Astrocyte of the cerebellum (primary cell): Measurements from ENCODE around the gene CGGBP1.
A peak's percentile ranks its signal among the peaks of the same experiment; 100 is the strongest.

Experiments
- DNase-seq: peaks from one replicate; pipeline ENCODE4 v3.0.0-alpha.2; 2011; ENCODE audit warnings: low read depth
- H3K4me3 ChIP-seq: 2 replicates; pipeline ENCODE4 v1.5.1; 2011; ENCODE audit warnings: mild to moderate bottlenecking, low read depth, low read length, moderate library complexity
- in situ Hi-C: cut with HindIII; loops from 2 replicates; pipeline ENCODE4 v1.10.0; 2017; ENCODE audit warnings: low sequenced_read_pairs
- TF ChIP-seq, protein P1 (sequence below): IDR thresholded peaks from 2 replicates; pipeline ENCODE4 v1.5.1; 2012; ENCODE audit warnings: low read length, low read depth, moderate library complexity, mild to moderate bottlenecking; ENCODE audit errors: missing control alignments

The CGGBP1 gene

DNA sequence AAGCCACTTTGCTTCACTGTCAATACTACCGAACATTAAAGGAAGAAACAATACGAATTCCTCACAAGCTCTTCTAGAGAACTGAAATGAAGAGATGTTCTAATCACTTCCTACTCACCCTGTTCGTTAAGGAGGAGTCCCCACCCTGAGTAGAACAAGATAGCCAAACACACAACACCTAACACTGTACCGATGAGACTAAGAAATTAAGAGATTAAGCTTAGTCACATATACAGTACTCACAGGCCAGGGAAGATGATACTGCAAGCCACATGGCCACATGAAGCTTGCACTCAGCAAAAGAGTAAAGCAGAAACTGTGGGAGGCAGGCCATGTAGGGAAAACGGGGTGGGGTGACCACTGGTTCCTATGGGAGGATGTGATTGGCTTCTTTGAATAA is 48.0 kb downstream of the CGGBP1 start:
- in situ Hi-C loops, result no loop called here
- TF ChIP-seq, protein P1, sequence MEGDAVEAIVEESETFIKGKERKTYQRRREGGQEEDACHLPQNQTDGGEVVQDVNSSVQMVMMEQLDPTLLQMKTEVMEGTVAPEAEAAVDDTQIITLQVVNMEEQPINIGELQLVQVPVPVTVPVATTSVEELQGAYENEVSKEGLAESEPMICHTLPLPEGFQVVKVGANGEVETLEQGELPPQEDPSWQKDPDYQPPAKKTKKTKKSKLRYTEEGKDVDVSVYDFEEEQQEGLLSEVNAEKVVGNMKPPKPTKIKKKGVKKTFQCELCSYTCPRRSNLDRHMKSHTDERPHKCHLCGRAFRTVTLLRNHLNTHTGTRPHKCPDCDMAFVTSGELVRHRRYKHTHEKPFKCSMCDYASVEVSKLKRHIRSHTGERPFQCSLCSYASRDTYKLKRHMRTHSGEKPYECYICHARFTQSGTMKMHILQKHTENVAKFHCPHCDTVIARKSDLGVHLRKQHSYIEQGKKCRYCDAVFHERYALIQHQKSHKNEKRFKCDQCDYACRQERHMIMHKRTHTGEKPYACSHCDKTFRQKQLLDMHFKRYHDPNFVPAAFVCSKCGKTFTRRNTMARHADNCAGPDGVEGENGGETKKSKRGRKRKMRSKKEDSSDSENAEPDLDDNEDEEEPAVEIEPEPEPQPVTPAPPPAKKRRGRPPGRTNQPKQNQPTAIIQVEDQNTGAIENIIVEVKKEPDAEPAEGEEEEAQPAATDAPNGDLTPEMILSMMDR, result no peak
- no peak for DNase-seq

DNA sequence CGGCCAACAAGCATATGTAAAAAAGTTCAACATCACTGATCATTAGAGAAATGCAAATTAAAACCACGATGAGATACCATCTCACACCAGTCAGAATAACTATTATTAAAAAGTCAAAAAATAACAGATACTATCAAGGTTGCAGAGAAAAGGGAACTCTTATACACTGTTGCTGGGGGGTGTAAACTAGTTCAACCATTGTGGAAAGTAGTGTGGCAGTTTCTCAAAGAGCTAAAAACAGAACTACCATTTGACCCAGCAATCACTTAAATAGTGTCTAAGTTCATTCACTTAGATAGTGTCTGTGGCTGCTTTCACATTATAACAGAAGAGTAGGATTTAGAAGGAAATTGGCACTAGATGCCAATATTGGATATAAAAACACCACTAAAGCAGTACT is 49.7 kb downstream of the CGGBP1 start:
- in situ Hi-C loops, result no loop called here
- TF ChIP-seq, protein P1, result no peak
- no peak for DNase-seq
- no peak overlapping the region for H3K4me3 ChIP-seq

More for the DNA sequence above, 48.0 kb downstream of the CGGBP1 start:
- H3K4me3 ChIP-seq, result no peak overlapping the region

DNA sequence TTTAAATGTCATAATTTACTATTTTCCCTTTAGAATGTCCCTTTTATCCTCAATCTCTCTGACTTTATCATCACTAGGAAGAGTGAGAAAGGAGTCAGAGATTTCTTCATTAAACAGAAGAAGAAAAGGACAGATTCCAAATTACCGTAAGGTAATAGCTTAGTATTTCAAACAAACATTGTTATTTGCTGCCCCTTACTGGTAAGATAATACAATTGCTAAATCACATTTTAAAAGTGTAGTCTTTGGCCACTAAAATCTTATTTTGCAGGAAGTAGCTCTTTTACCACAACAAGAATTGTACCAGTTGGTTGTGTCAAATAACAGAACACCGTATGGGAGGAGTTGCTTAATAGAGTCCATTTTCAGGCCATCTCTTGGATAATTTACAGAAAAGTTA is 53.7 kb downstream of the CGGBP1 start:
- TF ChIP-seq, protein P1, result no peak
- in situ Hi-C loops, result no loop called here
- no peak overlapping the region for H3K4me3 ChIP-seq
- DNase-seq, result no peak

DNA sequence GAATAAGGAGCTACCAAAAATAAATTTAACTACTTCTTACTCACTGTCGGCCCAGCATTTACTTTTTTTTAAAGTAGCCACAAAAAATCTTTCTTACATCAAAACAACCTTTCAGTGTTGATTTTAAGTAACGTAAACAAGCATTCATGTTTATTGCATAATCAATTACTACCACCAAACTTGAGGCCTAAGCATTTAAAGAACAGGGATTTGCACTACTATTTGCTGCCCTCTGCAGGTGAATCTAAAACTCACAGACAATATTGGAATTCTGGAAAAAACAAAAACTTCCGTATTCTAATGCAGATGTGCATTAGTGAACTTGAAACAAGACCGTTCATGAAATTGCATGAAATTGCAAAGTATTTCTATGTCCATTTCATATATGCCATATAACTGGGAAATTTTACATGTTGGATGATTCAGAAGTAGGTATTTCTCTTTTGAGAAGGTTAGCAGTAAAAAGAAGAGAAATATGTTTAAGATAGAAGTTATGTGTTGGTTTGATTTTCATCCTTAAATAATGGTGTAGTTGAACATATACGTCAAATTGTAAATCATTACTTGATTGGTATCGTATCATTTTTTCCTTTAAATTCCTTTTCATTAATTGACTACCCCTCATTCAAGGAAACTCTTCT is 55.6 kb downstream of the CGGBP1 start:
- H3K4me3 ChIP-seq, result no peak overlapping the region
- TF ChIP-seq, protein P1, result peak; percentile 64
- peak; percentile 33 for DNase-seq
- in situ Hi-C loops, result no loop called here

DNA sequence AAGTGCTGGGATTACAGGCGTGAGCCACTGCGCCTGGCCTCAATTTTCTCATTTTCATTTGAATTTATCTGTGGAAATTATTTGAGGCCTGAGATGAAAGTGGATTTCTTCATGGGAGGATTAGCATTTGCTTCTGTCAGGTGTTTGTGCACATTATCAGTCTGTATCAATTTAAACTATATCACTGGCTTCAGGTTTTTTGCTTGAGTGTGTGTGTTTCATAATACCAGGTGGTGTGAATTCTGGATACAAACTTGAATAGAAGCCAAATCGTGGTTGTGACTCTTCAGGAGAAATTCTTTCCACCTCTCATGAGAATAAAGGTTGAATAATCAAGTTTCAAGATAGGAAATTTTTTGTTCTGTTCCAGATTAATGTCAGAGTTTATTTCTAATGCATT is 56.4 kb downstream of the CGGBP1 start:
- TF ChIP-seq, protein P1, result no peak
- DNase-seq, result no peak
- no peak overlapping the region for H3K4me3 ChIP-seq
- in situ Hi-C loops, result no loop called here
